Mucosa of descending colon (tissue), 3 donors: ENCODE results near the gene SUPT16H. TPM values are rescaled to one million over a fixed set of nuclear protein-coding genes. Genes with fewer than 3 reads are reported as not detected.

ENCODE experiments used
- ATAC-seq: fragments of 200-7000 bp; cut with Tn5 transposase; one replicate; pipeline ENCODE4 v1.9.1; 2020; ENCODE audit warnings: mild to moderate bottlenecking, moderate library complexity
- DNase-seq, 3 donors: peaks; one replicate each; pipeline ENCODE4 v3.0.0-alpha.2; 2020
- H3K36me3 ChIP-seq: fragments of 200-600 bp; one replicate; pipeline ENCODE4 v1.8.0; 2021; ENCODE audit warnings: low read depth, mild to moderate bottlenecking
- H3K4me1 ChIP-seq: fragments of 200-600 bp; one replicate; pipeline ENCODE4 v1.8.0; 2021; ENCODE audit warnings: low read depth, mild to moderate bottlenecking
- H3K4me3 ChIP-seq: fragments of 200-600 bp; one replicate; pipeline ENCODE4 v1.8.0; 2021; ENCODE audit warnings: mild to moderate bottlenecking
- H3K9me3 ChIP-seq: fragments of 200-600 bp; one replicate; pipeline ENCODE4 v1.8.0; 2021; ENCODE audit warnings: mild to moderate bottlenecking
- CTCF ChIP-seq: fragments of 200-600 bp; IDR thresholded peaks from one replicate; pipeline ENCODE4 v1.8.0; 2022; ENCODE audit warnings: antibody characterized with exemption, mild to moderate bottlenecking
- intact Hi-C, 2 donors: fragments of 100-400 bp; cut with DNase I in 1 of 2; cut with micrococcal nuclease in 1 of 2; formaldehyde crosslinking; loops; one replicate each; pipeline versions ENCODE4 v1.11.0 to v1.11.1; 2022; cut with DNase I, micrococcal nuclease
- total RNA-seq, 3 donors: library from RNA; stranded (reverse); fragmentation: NEBNext Ultra II Directional in 2 of 3; extraction: Animal tissue kit (Norgen Biotek cat#: 25700) in 2 of 3; gene quantifications; one replicate each; pipeline versions ENCODE4 v1.2.1 to v1.2.4, GENCODE V29; 2021 to 2023
- donor health status: DM: no; HTN: no; CAD: no; lungs with moderate emphysema.
- donor health status: DM: no; HTN: no; CAD: no.
- donor health status: DM: no; HTN: yes; CAD: no.

Gene SUPT16H
- total RNA-seq, 3 donors from 2014 or later = 36.5 to 63.3 (median 48.1) TPM

DNA sequence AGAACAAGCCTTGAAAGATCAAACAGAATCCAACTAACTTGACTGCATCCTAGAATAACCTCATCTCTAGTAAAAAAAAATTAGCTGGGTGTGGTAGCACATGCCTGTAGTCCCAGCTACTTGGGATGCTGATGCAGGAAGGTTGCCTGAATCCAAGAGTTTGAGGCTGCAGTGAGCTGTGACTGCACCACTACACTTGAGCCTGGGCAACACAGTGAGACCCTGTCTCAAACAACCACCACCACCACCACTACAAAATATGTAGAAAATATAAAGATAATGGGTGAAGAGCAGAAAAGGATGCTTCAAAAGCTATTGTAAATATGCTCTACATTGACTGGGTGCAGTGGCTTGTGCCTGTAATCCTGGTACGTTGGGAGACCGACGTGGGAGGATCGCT lies 27.3 kb downstream of the SUPT16H start:
- intact Hi-C loops = no loop called here
- no peak for TF ChIP-seq CTCF
- H3K4me3 ChIP-seq = no peak overlapping the region
- ATAC-seq = no peak
- no peaks in the 10 kb centered on the region for H3K36me3 ChIP-seq
- H3K9me3 ChIP-seq = no peaks in the 10 kb centered on the region
- DNase-seq = no peak
- H3K4me1 ChIP-seq = no peaks in the 10 kb centered on the region

GRCh38 chr14:21352587-21352986 lies 31.2 kb downstream of the SUPT16H start:
- intact Hi-C loops = no loop called here
- no peaks in the 10 kb centered on the region for H3K36me3 ChIP-seq
- H3K4me1 ChIP-seq = no peaks in the 10 kb centered on the region
- ATAC-seq (peak; percentile 66), DNase-seq (peak in 1 of 3 donors; percentile 11)
- TF ChIP-seq CTCF = no peak
- H3K9me3 ChIP-seq = no peaks in the 10 kb centered on the region
- H3K4me3 ChIP-seq = no peak overlapping the region

- DNase-seq (no peak), ATAC-seq (no peak)
- Histone ChIP-seq H3K36me3 (no peaks in the 10 kb centered on the region), H3K9me3 (no peaks in the 10 kb centered on the region), H3K4me3 (no peak overlapping the region), H3K4me1 (no peaks in the 10 kb centered on the region)
- intact Hi-C loops = no loop called here
- no peak for TF ChIP-seq CTCF
Observed at GRCh38 chr14:21350539-21350938, 33.3 kb downstream of the SUPT16H start.

GRCh38 chr14:21347201-21347600 lies 36.6 kb downstream of the SUPT16H start:
- TF ChIP-seq CTCF = no peak
- intact Hi-C loops = no loop called here
- ATAC-seq (no peak), DNase-seq (no peak)
- Histone ChIP-seq H3K9me3 (no peaks in the 10 kb centered on the region), H3K4me3 (no peak overlapping the region), H3K4me1 (no peaks in the 10 kb centered on the region), H3K36me3 (no peaks in the 10 kb centered on the region)

- no peaks in the 10 kb centered on the region for H3K4me1 ChIP-seq
- ATAC-seq (no peak), DNase-seq (no peak)
- no peaks in the 10 kb centered on the region for H3K36me3 ChIP-seq
- TF ChIP-seq CTCF = no peak
- no peak overlapping the region for H3K4me3 ChIP-seq
- no peaks in the 10 kb centered on the region for H3K9me3 ChIP-seq
- intact Hi-C loops = no loop called here
Observed at GRCh38 chr14:21346532-21347135, 37.2 kb downstream of the SUPT16H start.
